Epithelial cell of proximal tubule (primary cell): ENCODE data around the gene STAP2. TPM values are rescaled to one million over a fixed set of nuclear protein-coding genes. Genes with fewer than 3 reads are reported as not detected.

Experiments used
- DNase-seq: peaks from one replicate; pipeline ENCODE4 v3.0.0-alpha.2; 2011; ENCODE audit warnings: low read depth
- H3K4me3 ChIP-seq: 2 replicates; pipeline ENCODE4 v1.5.1; 2011; ENCODE audit warnings: low read depth, mild to moderate bottlenecking, low read length
- total RNA-seq: library from RNA; depleted of rRNA; stranded (reverse); fragments of >200 nt; gene quantifications from 2 replicates; pipeline ENCODE4 v1.2.3, GENCODE V29; 2015
- TF ChIP-seq, protein P1 (sequence below): conservative IDR thresholded peaks from 2 replicates; pipeline ENCODE4 v1.5.1; 2012; ENCODE audit warnings: low read depth, mild to moderate bottlenecking, low read length

STAP2 gene
- total RNA-seq, 1 donor from 2014 or later = 49.2 TPM

DNA sequence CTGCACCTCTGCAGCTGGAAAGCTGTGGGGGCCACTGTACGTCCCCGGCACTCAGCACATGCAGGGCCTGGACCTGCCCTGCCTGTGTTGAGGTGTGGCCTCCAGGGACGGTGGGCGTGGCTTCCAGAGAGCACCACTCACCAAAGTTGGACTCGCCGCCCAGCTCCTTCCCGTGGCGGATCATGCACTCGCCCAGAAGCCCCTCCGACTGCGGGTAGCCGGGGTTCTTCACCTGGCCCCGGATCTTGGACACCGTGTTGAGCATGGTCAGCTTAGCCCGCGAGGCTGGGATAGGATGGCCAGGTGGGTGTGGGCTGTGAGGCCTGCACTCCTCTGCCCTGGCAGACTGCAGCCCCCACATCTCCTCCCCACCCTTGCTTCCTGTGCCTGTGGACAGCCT lies 26.7 kb upstream of the STAP2 start:
- TF ChIP-seq, protein P1, sequence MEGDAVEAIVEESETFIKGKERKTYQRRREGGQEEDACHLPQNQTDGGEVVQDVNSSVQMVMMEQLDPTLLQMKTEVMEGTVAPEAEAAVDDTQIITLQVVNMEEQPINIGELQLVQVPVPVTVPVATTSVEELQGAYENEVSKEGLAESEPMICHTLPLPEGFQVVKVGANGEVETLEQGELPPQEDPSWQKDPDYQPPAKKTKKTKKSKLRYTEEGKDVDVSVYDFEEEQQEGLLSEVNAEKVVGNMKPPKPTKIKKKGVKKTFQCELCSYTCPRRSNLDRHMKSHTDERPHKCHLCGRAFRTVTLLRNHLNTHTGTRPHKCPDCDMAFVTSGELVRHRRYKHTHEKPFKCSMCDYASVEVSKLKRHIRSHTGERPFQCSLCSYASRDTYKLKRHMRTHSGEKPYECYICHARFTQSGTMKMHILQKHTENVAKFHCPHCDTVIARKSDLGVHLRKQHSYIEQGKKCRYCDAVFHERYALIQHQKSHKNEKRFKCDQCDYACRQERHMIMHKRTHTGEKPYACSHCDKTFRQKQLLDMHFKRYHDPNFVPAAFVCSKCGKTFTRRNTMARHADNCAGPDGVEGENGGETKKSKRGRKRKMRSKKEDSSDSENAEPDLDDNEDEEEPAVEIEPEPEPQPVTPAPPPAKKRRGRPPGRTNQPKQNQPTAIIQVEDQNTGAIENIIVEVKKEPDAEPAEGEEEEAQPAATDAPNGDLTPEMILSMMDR = no peak
- H3K4me3 ChIP-seq = no peak overlapping the region
- no peak for DNase-seq

DNA sequence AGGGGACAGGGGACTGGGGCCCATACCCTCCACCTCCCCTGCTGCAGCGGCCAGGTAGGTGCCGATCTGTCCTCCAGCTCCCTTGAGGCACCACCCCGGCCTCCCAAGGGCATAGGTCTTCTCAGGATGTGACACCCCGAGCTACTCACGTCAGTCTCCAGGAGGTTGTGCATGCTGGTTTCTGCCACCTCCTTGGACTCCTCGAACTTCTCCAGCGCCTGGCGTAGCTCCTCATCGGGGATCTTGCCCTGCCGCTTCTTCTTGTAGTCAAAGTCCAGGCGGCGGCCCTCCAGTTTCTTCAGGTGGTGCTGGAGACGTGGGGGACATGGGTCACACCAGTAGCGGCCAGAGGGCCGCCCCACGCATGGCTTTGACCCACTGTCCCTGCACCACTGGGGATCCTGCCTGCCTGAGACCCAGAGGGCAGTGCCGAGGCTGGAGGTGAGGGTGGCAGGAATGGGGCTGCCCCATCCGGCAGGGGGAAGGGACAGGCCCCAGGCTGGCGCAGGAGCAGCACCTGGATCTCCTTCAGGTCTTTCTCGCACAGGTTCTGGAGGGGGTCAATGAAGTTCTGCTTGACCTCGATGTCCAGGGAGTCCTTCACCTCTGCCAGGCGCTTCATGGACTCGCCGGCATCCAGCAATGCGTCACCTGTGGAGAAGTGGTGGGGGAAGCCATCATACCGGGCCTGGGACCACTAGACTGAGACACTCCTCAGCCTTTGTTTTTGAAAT lies 25.1 kb upstream of the STAP2 start:
- TF ChIP-seq, protein P1 = no peak
- no peak overlapping the region for H3K4me3 ChIP-seq
- no peak for DNase-seq

DNA sequence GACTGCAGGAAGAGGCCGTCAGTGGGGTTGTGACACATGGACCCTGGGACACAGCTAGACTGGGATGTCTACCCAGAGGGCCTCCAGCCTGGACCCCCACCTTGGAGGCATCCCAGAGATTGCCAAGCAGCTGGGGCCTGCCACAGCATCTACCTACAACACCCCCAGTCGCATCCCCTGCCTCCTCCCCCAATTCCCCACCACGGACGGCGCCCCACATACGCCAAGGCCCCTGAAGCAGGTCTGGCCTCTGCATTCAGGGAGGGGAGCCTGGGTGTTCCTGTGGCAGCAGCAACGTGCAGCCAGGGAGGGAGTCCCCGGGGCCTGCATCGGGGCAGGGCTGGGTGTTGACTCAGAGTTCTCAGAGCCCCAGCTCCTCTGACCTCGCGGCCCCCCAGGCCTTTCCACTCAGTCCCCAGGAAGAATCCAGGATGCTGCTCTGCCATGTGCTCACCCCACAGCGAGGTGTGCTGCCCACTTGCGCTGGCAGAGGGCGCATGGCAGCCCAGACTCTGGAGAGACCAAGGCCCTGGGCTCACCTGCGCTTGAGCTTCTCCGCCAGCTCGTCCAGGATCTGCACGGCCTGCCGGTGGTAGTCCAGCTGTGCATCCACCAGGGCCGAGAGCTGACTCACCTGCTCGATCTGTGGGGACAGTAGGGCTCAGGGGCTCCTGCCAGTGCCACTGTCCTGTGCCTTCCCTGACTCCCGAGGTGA lies 24.4 kb upstream of the STAP2 start:
- TF ChIP-seq, protein P1 = peak; percentile 33
- no peak for DNase-seq
- H3K4me3 ChIP-seq = no peak overlapping the region

DNA sequence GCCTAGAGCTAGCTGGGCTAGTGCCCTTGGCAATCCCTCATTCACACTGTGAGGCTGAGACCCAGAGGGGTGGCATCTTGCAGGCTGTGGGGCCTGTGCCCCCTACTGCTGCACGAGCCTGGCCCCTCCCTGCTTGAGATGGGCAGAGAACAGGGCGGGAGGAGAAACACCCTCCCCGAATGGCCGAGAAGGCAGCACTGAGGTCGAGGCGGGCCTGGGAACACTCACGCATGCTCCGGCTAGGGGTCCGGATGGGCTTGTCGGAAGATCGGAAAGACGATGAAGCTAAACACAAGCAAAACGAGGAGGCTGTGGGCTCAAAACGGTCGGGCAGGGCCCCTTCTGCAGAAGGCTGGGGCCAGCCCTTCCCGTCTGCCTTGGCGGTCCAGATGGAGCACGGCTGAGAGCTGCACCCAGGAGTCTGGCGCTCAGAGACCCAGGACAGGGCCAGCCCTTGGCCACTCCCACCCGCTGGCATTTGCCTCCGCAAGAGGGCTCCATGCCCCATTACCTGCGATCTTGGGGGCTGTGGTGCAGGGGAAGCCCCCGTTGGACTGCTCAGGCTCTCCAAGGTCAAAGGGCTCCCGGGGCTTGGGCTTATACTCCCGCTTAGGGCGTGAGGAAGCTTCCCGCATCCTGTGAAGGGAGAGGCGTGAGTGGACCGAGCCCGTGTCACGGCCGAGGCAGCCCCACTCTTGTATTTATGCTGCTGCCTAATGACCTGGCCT lies 23.6 kb upstream of the STAP2 start:
- TF ChIP-seq, protein P1 = no peak
- no peak overlapping the region for H3K4me3 ChIP-seq
- no peak for DNase-seq

DNA sequence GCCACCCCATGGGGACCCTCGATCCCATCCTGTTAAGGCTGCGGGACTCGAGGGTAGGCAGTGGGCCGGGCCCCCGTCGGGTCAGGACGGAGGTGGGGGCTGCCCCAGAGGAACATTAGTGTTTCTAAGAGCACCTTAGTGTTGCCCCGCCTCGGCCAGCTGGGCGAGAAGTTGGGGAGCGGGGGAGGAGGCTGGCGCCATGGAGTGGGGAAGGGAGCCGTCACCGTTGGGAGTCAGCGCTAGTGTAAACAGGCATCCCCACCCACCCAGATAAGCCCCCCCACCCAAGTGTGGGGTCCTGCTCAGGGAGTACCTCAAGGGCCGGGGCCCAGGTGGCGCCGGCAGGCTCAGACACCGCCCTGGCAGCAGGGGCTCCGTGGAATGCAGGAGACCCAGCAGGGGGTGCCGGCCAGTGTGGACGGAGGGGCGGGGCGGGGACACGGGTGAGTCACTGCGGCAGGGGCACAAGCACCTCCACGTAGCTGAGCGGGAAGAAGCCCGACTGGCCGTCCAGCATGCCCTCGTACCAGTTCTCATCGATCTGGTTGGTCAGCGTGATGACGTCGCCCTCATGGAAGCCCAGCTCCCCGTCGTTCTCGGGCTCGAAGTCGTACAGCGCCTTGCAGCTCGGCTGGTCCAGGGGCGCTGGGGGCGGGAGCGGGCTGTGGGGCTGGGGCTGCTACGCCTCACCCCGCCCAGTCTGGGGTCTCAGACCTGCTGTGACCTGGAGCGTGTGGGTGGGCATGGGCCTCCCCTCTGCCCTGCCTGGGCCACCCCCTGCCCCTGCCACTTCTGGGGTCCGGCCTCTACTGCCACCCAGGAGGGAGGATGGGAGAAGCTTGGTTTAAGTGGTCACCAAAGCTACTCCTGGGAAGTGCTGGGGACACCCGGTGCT lies 22.8 kb upstream of the STAP2 start:
- TF ChIP-seq, protein P1 = no peak
- DNase-seq = no peak
- no peak overlapping the region for H3K4me3 ChIP-seq

DNA sequence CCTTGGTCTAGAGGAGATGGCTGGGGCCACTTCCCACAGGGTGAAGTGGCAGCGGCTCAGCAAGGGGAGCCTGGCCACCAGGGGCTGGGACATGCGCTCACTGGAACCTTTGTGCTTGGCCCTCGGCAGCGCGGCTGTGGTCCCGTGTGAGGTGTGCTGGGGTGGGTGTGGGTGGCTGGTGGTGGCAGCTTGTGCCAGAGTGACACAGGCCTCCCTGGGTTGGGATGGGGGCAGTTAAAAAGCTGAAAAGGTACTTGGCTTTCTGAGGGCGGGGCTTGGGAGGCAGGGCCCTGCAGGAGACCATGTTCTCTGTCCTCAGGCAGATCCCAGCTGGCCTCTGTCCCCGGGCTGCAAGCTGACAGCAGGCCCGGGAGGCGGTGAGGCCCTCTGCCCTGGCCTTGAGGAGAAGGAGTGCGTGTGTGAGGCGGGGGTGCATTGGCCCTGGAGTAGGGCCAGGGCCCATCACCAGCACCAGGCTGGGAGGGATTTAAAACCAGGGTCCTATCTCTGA lies 22.1 kb upstream of the STAP2 start:
- TF ChIP-seq, protein P1 = no peak
- H3K4me3 ChIP-seq = no peak overlapping the region
- DNase-seq = no peak
